ENCODE measurements around the gene FOXP4.

Gene FOXP4

GRCh38 chr6:41522780-41523548, 23.2 kb upstream of the FOXP4 start:
- no peak for DNase-seq (ENCODE audit: low read depth)

- DNase-seq (ENCODE audit: low read depth), result no peak
These were observed 22.1 kb upstream of the FOXP4 start for GRCh38 chr6:41523915-41524633.

- no peak for DNase-seq (ENCODE audit: low read depth)
These were observed 21.6 kb upstream of the FOXP4 start for GRCh38 chr6:41524634-41525011.

- DNase-seq (ENCODE audit: low read depth), result no peak
These were observed 18.3 kb upstream of the FOXP4 start for GRCh38 chr6:41527721-41528408.

GRCh38 chr6:41528409-41528963, 17.7 kb upstream of the FOXP4 start:
- no peak for DNase-seq (ENCODE audit: low read depth)

GRCh38 chr6:41529049-41529448, 17.1 kb upstream of the FOXP4 start:
- DNase-seq (ENCODE audit: low read depth), result no peak

GRCh38 chr6:41529970-41530369, 16.2 kb upstream of the FOXP4 start:
- DNase-seq (ENCODE audit: low read depth), result no peak

GRCh38 chr6:41530476-41530875, 15.7 kb upstream of the FOXP4 start:
- no peak for DNase-seq (ENCODE audit: low read depth)

- no peak for DNase-seq (ENCODE audit: low read depth)
These were observed 15.2 kb upstream of the FOXP4 start for GRCh38 chr6:41531016-41531415.

GRCh38 chr6:41531591-41532582, 14.3 kb upstream of the FOXP4 start:
- peak; percentile 66 for DNase-seq (ENCODE audit: low read depth)

- DNase-seq (ENCODE audit: low read depth), result no peak
These were observed 10.4 kb upstream of the FOXP4 start for GRCh38 chr6:41535766-41536165.

GRCh38 chr6:41536795-41537758, 9.1 kb upstream of the FOXP4 start:
- DNase-seq (ENCODE audit: low read depth), result no peak

- DNase-seq (ENCODE audit: low read depth), result no peak
These were observed 7.5 kb upstream of the FOXP4 start for GRCh38 chr6:41538556-41539182.

GRCh38 chr6:41539204-41539603, 7.0 kb upstream of the FOXP4 start:
- DNase-seq (ENCODE audit: low read depth), result no peak

GRCh38 chr6:41541364-41541763, 4.8 kb upstream of the FOXP4 start:
- no peak for DNase-seq (ENCODE audit: low read depth)

- DNase-seq (ENCODE audit: low read depth), result no peak
These were observed 3.1 kb upstream of the FOXP4 start for GRCh38 chr6:41543087-41543486.

- DNase-seq (ENCODE audit: low read depth), result no peak
These were observed 906 bp upstream of the FOXP4 start for GRCh38 chr6:41545247-41545702.

GRCh38 chr6:41546475-41546865, 289 bp downstream of the FOXP4 start:
- DNase-seq (ENCODE audit: low read depth), result no peak

GRCh38 chr6:41546866-41547798, 951 bp downstream of the FOXP4 start:
- DNase-seq (ENCODE audit: low read depth), result no peak
